GM12878 (cell line): ENCODE measurements around the gene UBLCP1. TPM values are rescaled to one million over a fixed set of nuclear protein-coding genes. Genes with fewer than 3 reads are reported as not detected.

Experiments used
- CTCF ChIP-seq, 3 experiments: IDR thresholded peaks in 2 of 3; conservative IDR thresholded peaks in 1 of 3; 2 replicates each; pipeline ENCODE4 v1.5.1; 2011; ENCODE audit warnings: low read depth in 3 of 3, low read length in 3 of 3, mild to moderate bottlenecking in 3 of 3, control low read depth in 2 of 3, moderate library complexity in 2 of 3, inconsistent platforms in 1 of 3, mixed read lengths in 1 of 3; ENCODE audit not compliant: control insufficient read depth in 2 of 3, insufficient read depth in 1 of 3; ENCODE audit errors: extremely low read depth in 1 of 3
- CUX1 ChIP-seq: IDR thresholded peaks from 2 replicates; pipeline ENCODE4 v1.6.1; 2012; ENCODE audit warnings: improper control_type of control experiment, low read depth, low read length; ENCODE audit not compliant: insufficient replicate concordance
- EGR1 ChIP-seq, 2 experiments: IDR thresholded peaks; 1 replicate in 1 of 2; 2 replicates in 1 of 2; pipeline ENCODE4 v1.6.1; 2011 to 2012; ENCODE audit warnings: low read depth in 2 of 2, low read length in 2 of 2, borderline replicate concordance in 1 of 2, mild to moderate bottlenecking in 1 of 2, moderate library complexity in 1 of 2
- KAT2A ChIP-seq: conservative IDR thresholded peaks from 2 replicates; pipeline ENCODE4 v1.6.1; 2011; ENCODE audit warnings: low read depth, low read length; ENCODE audit not compliant: control insufficient read depth
- MEF2A ChIP-seq: IDR thresholded peaks from 2 replicates; pipeline ENCODE4 v1.6.1; 2011; ENCODE audit warnings: low read depth, mild to moderate bottlenecking, low read length, moderate library complexity; ENCODE audit not compliant: insufficient read depth
- MTA3 ChIP-seq: IDR thresholded peaks from 2 replicates; pipeline ENCODE4 v1.6.1; 2012; ENCODE audit warnings: low read length, inconsistent platforms, borderline replicate concordance
- NFXL1 ChIP-seq: fragments of 450-650 bp; IDR thresholded peaks from 2 replicates; pipeline ENCODE4 v1.6.1; 2017; ENCODE audit warnings: antibody characterized with exemption, mild to moderate bottlenecking, borderline replicate concordance
- NKRF ChIP-seq: fragments of 450-650 bp; conservative IDR thresholded peaks from 2 replicates; pipeline ENCODE4 v1.6.1; 2017; ENCODE audit warnings: mild to moderate bottlenecking, moderate library complexity
- NRF1 ChIP-seq: conservative IDR thresholded peaks from 2 replicates; pipeline ENCODE4 v1.6.1; 2011; ENCODE audit warnings: mild to moderate bottlenecking, low read depth, low read length, improper control_type of control experiment
- PRDM15 ChIP-seq: fragments of 450-650 bp; formaldehyde crosslinking; IDR thresholded peaks from 2 replicates; pipeline ENCODE4 v1.4.0; 2020; ENCODE audit warnings: mild to moderate bottlenecking, moderate library complexity
- RFX5 ChIP-seq: IDR thresholded peaks from 2 replicates; pipeline ENCODE4 v1.6.1; 2011; ENCODE audit warnings: low read depth, low read length, improper control_type of control experiment
- SREBF2 ChIP-seq: IDR thresholded peaks from 2 replicates; pipeline ENCODE4 v1.6.1; 2012; ENCODE audit warnings: mild to moderate bottlenecking, low read length
- USF2 ChIP-seq: IDR thresholded peaks from 2 replicates; pipeline ENCODE4 v1.6.1; 2011; ENCODE audit warnings: low read depth, low read length, improper control_type of control experiment, borderline replicate concordance
- polyA plus RNA-seq, 11 experiments: library from polyadenylated mRNA; depleted of rRNA in 4 of 11; unstranded in 6 of 11; stranded (reverse) in 5 of 11; fragments of >200 nt; fragmentation: Nextera tagmentation in 4 of 11; fragmentation: Illumina TruSeq in 1 of 11; extraction: Ambion mirVana in 4 of 11; extraction: Trizol in 1 of 11; gene quantifications; 1 replicate in 1 of 11; 2 replicates in 10 of 11; pipeline versions ENCODE4 v1.2.1 to v1.2.3, GENCODE V29; 2011 to 2016; ENCODE audit warnings: inconsistent platforms in 2 of 11, missing spikeins in 2 of 11, low read depth in 1 of 11
- total RNA-seq, 4 experiments: library from RNA; depleted of rRNA in 3 of 4; stranded (reverse); fragments of >200 nt in 3 of 4; fragmentation: Illumina TruSeq in 1 of 4; extraction: Trizol in 1 of 4; gene quantifications; 2 replicates each; pipeline versions ENCODE4 v1.2.1 to v1.2.3, GENCODE V29; 2013 to 2021

UBLCP1 gene
- total and polyA plus RNA-seq, 10 of the 15 experiments (the other 5 are each of a cell fraction or from before 2014, with no cell fraction given): 18.8 to 44.2 (median 32.1) TPM

- no peak for TF ChIP-seq USF2
- peak; percentile 33; the same call in 1 of the 2 replicates for TF ChIP-seq NRF1
- TF ChIP-seq CUX1: no peak
- no peak for TF ChIP-seq CTCF (IDR thresholded peaks at IDR 0.05 in 2 of 3, conservative IDR thresholded peaks at IDR 0.05 in 1 of 3; ENCODE audit: control insufficient read depth in 2 of 3, extremely low read depth in 1 of 3, insufficient read depth in 1 of 3, low read depth in 3 of 3, low read length in 3 of 3)
- TF ChIP-seq MTA3: no peak
- no peak for TF ChIP-seq RFX5
- TF ChIP-seq MEF2A: no peak
- TF ChIP-seq NKRF: peak; percentile 86
- TF ChIP-seq PRDM15 (CRISPR knock-in tag): no peak
- no peak for TF ChIP-seq KAT2A
- TF ChIP-seq SREBF2: no peak
- TF ChIP-seq EGR1 (IDR thresholded peaks at IDR 0.05; ENCODE audit: borderline replicate concordance in 1 of 2, low read depth in 2 of 2, low read length in 2 of 2): 0 out of 3 replicates have a peak, but pooled peaks of 1 of the 2 experiments have one; percentile 34
- TF ChIP-seq NFXL1: no peak
Measured at GRCh38 chr5:159262859-159263568, at the start of gene UBLCP1 (continued).
